Glutamatergic neuron (in vitro differentiated cells): ENCODE measurements around the gene APBB2. TPM values are rescaled to one million over a fixed set of nuclear protein-coding genes. Genes with fewer than 3 reads are reported as not detected.

ENCODE experiments used
- DNase-seq: peaks from one replicate; pipeline ENCODE4 v3.0.0; 2022
- H3K27ac Mint-ChIP-seq: one replicate; pipeline ENCODE4 v1.8.0; 2020; ENCODE audit warnings: mild to moderate bottlenecking, mixed read lengths, inconsistent platforms; ENCODE audit not compliant: unreplicated experiment
- H3K27me3 Mint-ChIP-seq: one replicate; pipeline ENCODE4 v1.8.0; 2020; ENCODE audit warnings: mild to moderate bottlenecking, moderate library complexity, mixed read lengths, inconsistent platforms; ENCODE audit not compliant: unreplicated experiment
- H3K36me3 Mint-ChIP-seq: one replicate; pipeline ENCODE4 v1.8.0; 2020; ENCODE audit warnings: mild to moderate bottlenecking, mixed read lengths, inconsistent platforms; ENCODE audit not compliant: unreplicated experiment
- H3K4me1 Mint-ChIP-seq: one replicate; pipeline ENCODE4 v1.8.0; 2020; ENCODE audit warnings: mild to moderate bottlenecking, low read depth, mixed read lengths, inconsistent platforms; ENCODE audit not compliant: unreplicated experiment
- H3K4me3 Mint-ChIP-seq: one replicate; pipeline ENCODE4 v1.8.0; 2020; ENCODE audit warnings: mild to moderate bottlenecking, mixed read lengths, inconsistent platforms; ENCODE audit not compliant: unreplicated experiment
- H3K9me3 Mint-ChIP-seq: one replicate; pipeline ENCODE4 v1.8.0; 2020; ENCODE audit warnings: mild to moderate bottlenecking, moderate library complexity, mixed read lengths, inconsistent platforms; ENCODE audit not compliant: unreplicated experiment
- total RNA-seq: library from RNA; stranded (reverse); fragmentation: NEBNext Ultra II Directional; extraction: Animal tissue kit (Norgen Biotek cat#: 25700); gene quantifications from one replicate; pipeline ENCODE4 v1.2.1, GENCODE V29; 2021; ENCODE audit not compliant: unreplicated experiment
- TF ChIP-seq, protein P1 (sequence below): fragments of 200-600 bp; sonication (generic); IDR thresholded peaks from one replicate; pipeline ENCODE4 v1.5.0; 2021; ENCODE audit not compliant: partially characterized antibody, unreplicated experiment

APBB2 gene
- total RNA-seq, 1 donor from 2014 or later: 117 TPM

DNA sequence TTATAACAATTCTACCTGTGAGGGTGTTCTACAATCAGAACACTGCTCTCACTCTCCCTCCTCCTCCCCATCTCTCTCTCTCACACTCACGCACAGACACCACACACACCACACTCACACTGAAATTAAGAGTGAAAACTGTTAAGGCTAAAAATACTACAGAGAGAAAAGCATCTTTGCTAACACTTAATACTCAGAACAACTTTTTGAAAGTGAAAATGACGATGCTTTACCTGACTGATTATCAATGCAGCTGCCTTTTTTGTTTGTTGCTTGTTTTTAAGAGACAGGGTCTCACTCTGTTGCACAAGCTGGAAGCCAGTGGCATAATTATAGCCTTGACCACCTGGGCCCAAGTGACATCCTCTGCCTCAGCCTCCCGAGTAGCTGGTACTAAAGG is 222.4 kb downstream of the APBB2 start:
- Mint-ChIP-seq H3K4me3 (no peak overlapping the region), H3K27me3 (peaks cover 2% of the 10 kb centered on the region), H3K9me3 (peaks cover 2% of the 10 kb centered on the region), H3K27ac (no peak overlapping the region), H3K36me3 (no peaks in the 10 kb centered on the region), H3K4me1 (peaks cover 19% of the 10 kb centered on the region)
- TF ChIP-seq, protein P1, sequence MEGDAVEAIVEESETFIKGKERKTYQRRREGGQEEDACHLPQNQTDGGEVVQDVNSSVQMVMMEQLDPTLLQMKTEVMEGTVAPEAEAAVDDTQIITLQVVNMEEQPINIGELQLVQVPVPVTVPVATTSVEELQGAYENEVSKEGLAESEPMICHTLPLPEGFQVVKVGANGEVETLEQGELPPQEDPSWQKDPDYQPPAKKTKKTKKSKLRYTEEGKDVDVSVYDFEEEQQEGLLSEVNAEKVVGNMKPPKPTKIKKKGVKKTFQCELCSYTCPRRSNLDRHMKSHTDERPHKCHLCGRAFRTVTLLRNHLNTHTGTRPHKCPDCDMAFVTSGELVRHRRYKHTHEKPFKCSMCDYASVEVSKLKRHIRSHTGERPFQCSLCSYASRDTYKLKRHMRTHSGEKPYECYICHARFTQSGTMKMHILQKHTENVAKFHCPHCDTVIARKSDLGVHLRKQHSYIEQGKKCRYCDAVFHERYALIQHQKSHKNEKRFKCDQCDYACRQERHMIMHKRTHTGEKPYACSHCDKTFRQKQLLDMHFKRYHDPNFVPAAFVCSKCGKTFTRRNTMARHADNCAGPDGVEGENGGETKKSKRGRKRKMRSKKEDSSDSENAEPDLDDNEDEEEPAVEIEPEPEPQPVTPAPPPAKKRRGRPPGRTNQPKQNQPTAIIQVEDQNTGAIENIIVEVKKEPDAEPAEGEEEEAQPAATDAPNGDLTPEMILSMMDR: no peak
- no peak for DNase-seq

DNA sequence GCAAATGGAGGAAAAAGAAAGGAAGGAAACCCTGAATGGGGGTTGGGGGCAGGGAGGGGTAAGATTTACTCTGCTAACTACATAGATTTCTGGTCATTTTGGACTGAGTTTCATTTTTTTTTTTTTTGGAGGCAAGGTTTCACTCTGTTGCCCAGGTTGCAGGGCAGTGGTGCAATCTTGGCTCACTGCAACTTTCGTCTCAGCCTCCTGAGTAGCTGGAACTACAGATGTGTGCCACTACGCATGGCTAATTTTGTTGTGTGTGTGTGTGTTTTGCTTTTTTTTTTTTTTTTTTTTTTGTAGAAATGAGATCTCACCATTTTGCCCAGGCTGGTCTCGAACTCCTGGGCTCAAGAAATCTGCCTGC is 223.5 kb downstream of the APBB2 start:
- Mint-ChIP-seq H3K27ac (no peak overlapping the region), H3K9me3 (peaks cover 2% of the 10 kb centered on the region), H3K36me3 (no peaks in the 10 kb centered on the region), H3K4me1 (peaks cover 26% of the 10 kb centered on the region), H3K27me3 (peaks cover 2% of the 10 kb centered on the region), H3K4me3 (no peak overlapping the region)
- TF ChIP-seq, protein P1: no peak
- DNase-seq: no peak

DNA sequence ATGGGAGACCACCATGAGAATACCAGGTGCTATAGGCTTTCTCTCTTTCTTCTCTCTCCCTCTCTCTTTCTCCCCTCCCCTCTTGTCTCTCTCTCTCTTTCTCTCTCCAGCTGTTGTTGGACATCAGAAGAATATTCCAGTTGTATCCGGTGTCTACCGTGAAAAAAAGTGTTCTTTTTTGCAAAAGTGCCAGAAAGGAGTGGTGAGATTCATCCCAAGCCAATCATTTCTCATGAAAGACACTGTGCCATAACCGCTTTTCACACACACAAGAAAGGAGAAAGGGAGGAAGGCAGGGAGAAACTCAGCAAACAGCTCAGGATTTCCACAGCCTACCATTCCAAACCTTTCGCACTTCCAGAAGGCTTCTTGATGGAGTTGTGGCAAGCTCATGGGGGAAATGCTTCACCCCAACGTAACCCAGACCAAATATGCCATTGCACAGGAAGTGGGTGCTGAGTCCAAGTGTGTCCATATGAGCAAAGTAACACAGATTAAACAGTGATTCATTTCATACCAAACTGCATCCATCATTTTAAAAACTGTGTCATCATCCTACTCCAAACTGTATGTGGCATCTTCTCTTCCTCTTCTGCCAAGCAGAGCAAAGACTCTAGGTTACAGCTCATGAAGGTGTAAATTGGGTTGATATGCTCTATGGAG is 224.0 kb downstream of the APBB2 start:
- peaks cover 26% of the 10 kb centered on the region for H3K4me1 Mint-ChIP-seq
- H3K9me3 Mint-ChIP-seq: peaks cover 2% of the 10 kb centered on the region
- H3K27me3 Mint-ChIP-seq: peaks cover 2% of the 10 kb centered on the region
- no peaks in the 10 kb centered on the region for H3K36me3 Mint-ChIP-seq
- H3K27ac Mint-ChIP-seq: no peak overlapping the region
- TF ChIP-seq, protein P1: no peak
- no peak overlapping the region for H3K4me3 Mint-ChIP-seq
- no peak for DNase-seq

DNA sequence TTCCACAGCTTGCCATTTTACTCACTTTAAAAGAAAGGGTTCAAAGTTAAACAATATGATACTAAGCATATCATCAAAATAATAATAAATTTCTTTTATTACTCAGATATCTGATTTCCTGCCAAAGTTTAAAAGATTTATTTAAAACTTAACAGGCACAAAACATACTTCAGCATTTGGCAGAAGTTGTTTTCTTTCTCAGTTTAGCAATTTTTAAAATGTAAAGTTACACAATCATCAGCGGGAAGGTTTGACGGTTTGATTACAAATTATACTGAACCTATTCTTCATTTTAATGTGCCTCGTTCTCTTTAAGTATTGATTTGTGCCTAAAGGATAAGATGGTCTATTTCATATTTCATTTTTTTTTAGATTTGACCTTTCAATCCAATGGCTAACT is 227.2 kb downstream of the APBB2 start:
- Mint-ChIP-seq H3K27ac (peak overlapping the region; percentile 18), H3K27me3 (peaks cover 2% of the 10 kb centered on the region), H3K4me3 (no peak overlapping the region), H3K4me1 (peaks cover 26% of the 10 kb centered on the region), H3K36me3 (no peaks in the 10 kb centered on the region), H3K9me3 (peaks cover 2% of the 10 kb centered on the region)
- DNase-seq: no peak
- TF ChIP-seq, protein P1: no peak

DNA sequence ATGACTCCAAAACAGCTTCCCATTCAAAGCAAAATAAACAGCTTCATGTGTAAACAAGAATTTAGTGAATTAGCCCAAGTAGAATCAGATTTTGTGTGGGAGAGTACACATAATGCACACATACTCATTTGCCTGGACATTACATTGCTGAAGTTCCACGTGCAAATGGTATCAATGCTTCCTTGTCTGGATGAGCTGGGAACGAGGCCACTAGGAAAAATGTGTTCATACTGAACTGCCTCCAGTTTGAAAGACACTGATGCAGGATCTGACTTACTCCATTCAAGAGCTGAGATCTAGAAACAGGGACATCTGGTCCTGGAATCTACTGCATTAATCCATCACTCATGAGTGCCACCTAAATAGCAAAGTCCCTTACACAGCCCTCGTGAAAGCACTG is 228.0 kb downstream of the APBB2 start:
- Mint-ChIP-seq H3K9me3 (no peaks in the 10 kb centered on the region), H3K4me1 (peaks cover 24% of the 10 kb centered on the region), H3K36me3 (no peaks in the 10 kb centered on the region), H3K27me3 (peaks cover 2% of the 10 kb centered on the region), H3K27ac (peak overlapping the region; percentile 81), H3K4me3 (peak overlapping the region; percentile 39)
- DNase-seq: no peak
- TF ChIP-seq, protein P1: no peak
